Cardiac muscle cell (in vitro differentiated cells and primary cell): ENCODE measurements around the gene AK2. TPM values are rescaled to one million over a fixed set of nuclear protein-coding genes. Genes with fewer than 3 reads are reported as not detected.
"Not testable (repeated sequence)": the region's sequence is repeated elsewhere in the genome, so short reads cannot be mapped to it uniquely, and the experiment has no call there.

Experiments
- DNase-seq, 2 donors: peaks; one replicate each; pipeline versions ENCODE4 v3.0.0 to v3.0.0-alpha.2; 2010 to 2017; ENCODE audit warnings: low read depth in 1 of 2, low spot score in 1 of 2
- H3K27ac ChIP-seq: fragments of 200-600 bp; sonication (generic); 2 replicates; pipeline ENCODE4 v1.5.1; 2016
- H3K27me3 ChIP-seq: fragments of 200-600 bp; sonication (generic); 2 replicates; pipeline ENCODE4 v1.6.0; 2016; ENCODE audit warnings: control low read depth
- H3K36me3 ChIP-seq: fragments of 200-600 bp; sonication (generic); 2 replicates; pipeline ENCODE4 v1.5.1; 2016; ENCODE audit warnings: control low read depth
- H3K4me1 ChIP-seq: fragments of 200-600 bp; sonication (generic); 2 replicates; pipeline ENCODE4 v1.8.1; 2017; ENCODE audit warnings: low read depth, mild to moderate bottlenecking, mixed run types
- H3K4me3 ChIP-seq: fragments of 200-600 bp; sonication (generic); 2 replicates; pipeline ENCODE4 v1.5.1; 2016; ENCODE audit warnings: mild to moderate bottlenecking
- H3K9me3 ChIP-seq: fragments of 200-600 bp; sonication (generic); 2 replicates; pipeline ENCODE4 v1.5.1; 2017; ENCODE audit warnings: low read depth, mild to moderate bottlenecking, control low read depth
- CTCF ChIP-seq: IDR thresholded peaks from 2 replicates; pipeline ENCODE4 v1.5.1; 2012; ENCODE audit warnings: low read depth, mild to moderate bottlenecking, low read length
- polyA plus RNA-seq: library from polyadenylated mRNA; unstranded; fragments of >200 nt; fragmentation: Nextera tagmentation; extraction: Ambion mirVana; gene quantifications from 2 replicates; pipeline ENCODE4 v1.2.1, GENCODE V29; 2016
- total RNA-seq: library from RNA; depleted of rRNA; stranded (reverse); fragments of >200 nt; gene quantifications from 2 replicates; pipeline ENCODE4 v1.2.3, GENCODE V29; 2016

The AK2 gene
- total and polyA plus RNA-seq, 2 experiments from 2014 or later: 201 to 281 TPM

- H3K4me1 ChIP-seq: peaks cover 27% of the 10 kb centered on the region
- no peak overlapping the region for H3K4me3 ChIP-seq
- H3K27ac ChIP-seq: no peak overlapping the region
- TF ChIP-seq CTCF: no peak
- no peak for DNase-seq
- no peaks in the 10 kb centered on the region for H3K27me3 ChIP-seq
- peaks cover 22% of the 10 kb centered on the region for H3K36me3 ChIP-seq
- no peaks in the 10 kb centered on the region for H3K9me3 ChIP-seq
Observed at GRCh38 chr1:33025761-33026160, 10.9 kb downstream of the AK2 start.

GRCh38 chr1:33025180-33025569 is 11.5 kb downstream of the AK2 start:
- Histone ChIP-seq H3K4me1 (peaks cover 26% of the 10 kb centered on the region), H3K9me3 (no peaks in the 10 kb centered on the region), H3K4me3 (no peak overlapping the region), H3K27me3 (no peaks in the 10 kb centered on the region), H3K27ac (no peak overlapping the region), H3K36me3 (peaks cover 22% of the 10 kb centered on the region)
- TF ChIP-seq CTCF: no peak
- DNase-seq: no peak

DNA sequence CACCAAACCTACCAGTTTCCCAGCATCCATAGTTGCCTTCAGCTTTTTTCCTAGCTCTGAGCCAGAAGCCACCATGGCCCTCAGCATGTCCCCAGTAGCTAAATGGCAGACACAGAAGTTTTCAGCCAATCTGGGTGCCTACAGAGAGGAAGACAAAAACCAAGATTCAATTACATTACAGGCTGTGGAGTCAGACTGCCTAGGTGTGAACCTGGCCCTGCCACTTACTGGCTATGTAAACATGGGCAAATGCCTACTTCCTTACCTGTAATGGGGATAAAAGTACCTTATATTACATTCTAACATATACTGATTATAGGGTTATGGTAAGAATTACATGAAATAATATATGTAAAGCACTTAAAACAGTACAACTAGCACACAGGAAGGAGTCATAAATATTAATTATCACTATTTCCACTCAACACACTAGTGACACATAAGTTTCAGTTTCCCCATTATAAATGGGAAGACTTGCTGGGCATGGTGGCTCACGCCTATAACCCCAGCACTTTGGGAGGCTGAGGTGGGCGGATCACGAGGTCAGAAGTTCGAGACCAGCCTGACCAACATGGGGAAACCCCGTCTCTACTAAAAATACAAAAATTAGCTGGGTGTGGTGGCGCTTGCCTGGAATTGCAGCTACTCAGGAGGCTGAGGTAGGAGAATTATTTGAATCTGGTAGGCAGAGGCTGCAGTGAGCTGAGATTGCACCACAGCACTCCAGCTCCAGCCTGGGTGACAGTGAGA is 12.1 kb downstream of the AK2 start:
- H3K36me3 ChIP-seq: peaks cover 25% of the 10 kb centered on the region

GRCh38 chr1:33022650-33023200 is 14.0 kb downstream of the AK2 start:
- Histone ChIP-seq H3K4me3 (no peak overlapping the region), H3K27ac (no peak overlapping the region), H3K36me3 (peaks cover 34% of the 10 kb centered on the region), H3K27me3 (no peaks in the 10 kb centered on the region), H3K9me3 (no peaks in the 10 kb centered on the region), H3K4me1 (peaks cover 22% of the 10 kb centered on the region)
- DNase-seq: no peak
- no peak for TF ChIP-seq CTCF

More for the DNA sequence above, 12.1 kb downstream of the AK2 start:
- H3K27me3 ChIP-seq, H3K4me3 ChIP-seq, DNase-seq, H3K27ac ChIP-seq, H3K9me3 ChIP-seq: not testable (repeated sequence)
- H3K4me1 ChIP-seq: peaks cover 26% of the 10 kb centered on the region

- no peak for TF ChIP-seq CTCF
- DNase-seq: no peak
- peaks cover 37% of the 10 kb centered on the region for H3K36me3 ChIP-seq
Observed at GRCh38 chr1:33021567-33022431, 14.9 kb downstream of the AK2 start.

More at GRCh38 chr1:33021567-33022431, 14.9 kb downstream of the AK2 start:
- Histone ChIP-seq H3K4me1 (peaks cover 13% of the 10 kb centered on the region), H3K27me3 (no peaks in the 10 kb centered on the region), H3K9me3 (no peaks in the 10 kb centered on the region), H3K4me3 (no peak overlapping the region), H3K27ac (peak overlapping the region; percentile 52)
